Panc1 (cell line): ENCODE data around the gene DCAF5.

Experiments used
- CTCF ChIP-seq: fragments of 450-650 bp; IDR thresholded peaks from 2 replicates; pipeline ENCODE4 v1.5.1; 2017; ENCODE audit warnings: mild to moderate bottlenecking
- POLR2AphosphoS5 ChIP-seq: IDR thresholded peaks from 2 replicates; pipeline ENCODE4 v1.6.1; 2012; ENCODE audit warnings: mild to moderate bottlenecking, low read depth, low read length, moderate library complexity
- REST ChIP-seq, 2 experiments: IDR thresholded peaks; 2 replicates each; pipeline ENCODE4 v1.6.1; 2011 to 2012; ENCODE audit warnings: low read depth in 2 of 2, control low read depth in 1 of 2, low read length in 1 of 2, mild to moderate bottlenecking in 1 of 2, moderate library complexity in 1 of 2; ENCODE audit not compliant: insufficient read depth in 1 of 2

GRCh38 chr14:69093631-69094421 is 59.1 kb downstream of the DCAF5 start:
- TF ChIP-seq CTCF = no peak
- no peak for TF ChIP-seq REST (IDR thresholded peaks at IDR 0.05; ENCODE audit: insufficient read depth in 1 of 2, low read depth in 2 of 2, low read length in 1 of 2)
- 0 out of 2 replicates have a peak, but pooled peaks have one; percentile 34 for TF ChIP-seq POLR2AphosphoS5
